Measurements from ENCODE around the gene AOPEP. TPM values are rescaled to one million over a fixed set of nuclear protein-coding genes. Genes with fewer than 3 reads are reported as not detected.

AOPEP gene
- total and polyA plus RNA-seq, 2 of the 13 experiments (the other 11 are each of a cell fraction or from before 2014, with no cell fraction given) = 22.2 to 41.6 TPM

GRCh38 chr9:94922098-94922607 is 195.7 kb downstream of the AOPEP start (continued):
- TF ChIP-seq REST (IDR thresholded peaks at IDR 0.05; ENCODE audit: borderline replicate concordance in 1 of 2, low read depth in 1 of 2, low read length in 2 of 2) (peak in 1 of 2 experiments; percentile 46; a peak in 1 of 4 replicates), PAXIP1 (CRISPR knock-in tag; conservative IDR thresholded peaks at IDR 0.05) (peak; percentile 81), RORA (CRISPR knock-in tag; IDR thresholded peaks at IDR 0.05) (no peak), FOXC1 (CRISPR knock-in tag; IDR thresholded peaks at IDR 0.05; ENCODE audit: borderline replicate concordance) (0 out of 2 replicates have a peak, but pooled peaks have one; percentile 26), PHF20 (CRISPR knock-in tag; IDR thresholded peaks at IDR 0.05) (no peak), ZNF850 (CRISPR knock-in tag; conservative IDR thresholded peaks at IDR 0.05) (no peak), HNRNPL (IDR thresholded peaks at IDR 0.05; ENCODE audit: low read depth, low read length) (no peak), ZNF891 (CRISPR knock-in tag; IDR thresholded peaks at IDR 0.05) (no peak), ZNF749 (CRISPR knock-in tag; IDR thresholded peaks at IDR 0.05; ENCODE audit: borderline replicate concordance) (no peak), GTF2F1 (IDR thresholded peaks at IDR 0.05; ENCODE audit: low read length) (no peak), FOXO1 (CRISPR knock-in tag; IDR thresholded peaks at IDR 0.05) (peak; percentile 57; the same call in 1 of the 2 replicates), ZNF768 (CRISPR knock-in tag; IDR thresholded peaks at IDR 0.05) (no peak)
- TF ChIP-seq, protein P1, sequence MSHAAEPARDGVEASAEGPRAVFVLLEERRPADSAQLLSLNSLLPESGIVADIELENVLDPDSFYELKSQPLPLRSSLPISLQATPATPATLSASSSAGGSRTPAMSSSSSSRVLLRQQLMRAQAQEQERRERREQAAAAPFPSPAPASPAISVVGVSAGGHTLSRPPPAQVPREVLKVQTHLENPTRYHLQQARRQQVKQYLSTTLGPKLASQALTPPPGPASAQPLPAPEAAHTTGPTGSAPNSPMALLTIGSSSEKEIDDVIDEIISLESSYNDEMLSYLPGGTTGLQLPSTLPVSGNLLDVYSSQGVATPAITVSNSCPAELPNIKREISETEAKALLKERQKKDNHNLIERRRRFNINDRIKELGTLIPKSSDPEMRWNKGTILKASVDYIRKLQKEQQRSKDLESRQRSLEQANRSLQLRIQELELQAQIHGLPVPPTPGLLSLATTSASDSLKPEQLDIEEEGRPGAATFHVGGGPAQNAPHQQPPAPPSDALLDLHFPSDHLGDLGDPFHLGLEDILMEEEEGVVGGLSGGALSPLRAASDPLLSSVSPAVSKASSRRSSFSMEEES (CRISPR knock-in tag; IDR thresholded peaks at IDR 0.05) = peak; percentile 24; the same call in 1 of the 2 replicates
